HG03025 (cell line): Measurements from ENCODE around the gene CD276.
"Not testable (repeated sequence)": the region's sequence is repeated elsewhere in the genome, so short reads cannot be mapped to it uniquely, and the experiment has no call there.

Experiments used
- ATAC-seq: cut with Tn5 transposase; IDR thresholded peaks from one replicate; pipeline ENCODE4 v1.9.1; 2021; ENCODE audit warnings: mild to moderate bottlenecking, moderate library complexity; ENCODE audit not compliant: unreplicated experiment, low FRiP score

CD276 gene

DNA sequence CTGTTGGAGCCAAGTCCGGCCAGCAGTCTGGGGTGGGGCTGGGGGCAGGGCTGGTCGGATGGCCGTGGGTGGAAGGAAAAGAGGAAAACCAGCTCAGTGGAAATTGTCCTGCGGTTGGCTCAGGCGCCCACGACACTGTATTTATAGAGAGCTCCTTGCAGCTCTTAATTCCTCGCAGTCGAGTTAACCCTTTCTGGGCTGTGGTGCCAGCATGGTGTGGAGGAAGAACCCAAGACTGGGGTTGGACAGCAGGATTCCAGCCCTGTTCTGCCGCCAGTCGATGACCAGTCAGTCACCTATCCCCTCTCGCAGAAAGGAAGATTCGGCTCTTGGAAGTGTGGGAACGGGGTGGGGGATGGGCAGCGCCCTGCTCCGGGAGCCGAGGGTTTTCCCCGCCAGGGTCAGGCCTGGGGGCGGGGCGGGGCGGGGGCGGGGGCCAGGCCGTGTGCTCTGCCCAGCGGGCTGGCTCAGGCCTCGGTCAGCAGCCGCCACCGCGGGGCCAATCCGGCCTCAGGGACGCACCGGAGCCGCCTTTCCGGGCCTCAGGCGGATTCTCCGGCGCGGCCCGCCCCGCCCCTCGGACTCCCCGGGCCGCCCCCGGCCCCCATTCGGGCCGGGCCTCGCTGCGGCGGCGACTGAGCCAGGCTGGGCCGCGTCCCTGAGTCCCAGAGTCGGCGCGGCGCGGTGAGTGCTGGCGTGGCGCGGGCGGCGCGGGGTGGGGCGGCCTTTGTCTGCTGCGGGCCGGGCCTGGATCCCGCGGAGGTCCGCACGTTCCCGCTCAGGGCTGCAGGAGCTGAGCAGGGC lies at the start of gene CD276:
CD276 (plus strand) TSS at position 607 of the 804 bp plus-strand sequence. CDS start 15,257 bp downstream, outside the sequence.
- no peak for ATAC-seq

DNA sequence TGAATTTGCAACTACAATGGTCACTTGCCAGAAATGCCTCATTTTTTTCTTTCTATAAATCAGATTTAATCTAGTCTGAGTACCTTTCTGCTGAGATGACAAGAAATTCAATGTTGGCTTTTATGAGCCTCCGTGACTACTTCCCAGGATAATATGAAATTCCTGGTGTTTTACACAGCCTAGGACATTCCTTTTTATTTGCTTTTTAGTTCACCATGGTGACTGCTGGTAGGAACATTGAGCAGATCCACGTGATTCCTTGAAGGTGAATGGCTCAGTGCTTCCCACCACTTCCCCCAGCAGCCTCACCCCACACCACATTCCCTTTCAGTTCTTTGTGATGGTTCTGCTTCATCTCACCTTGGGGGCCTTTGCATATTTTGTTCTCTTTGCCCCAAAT lies 46.7 kb upstream of the CD276 start:
- no peak for ATAC-seq

DNA sequence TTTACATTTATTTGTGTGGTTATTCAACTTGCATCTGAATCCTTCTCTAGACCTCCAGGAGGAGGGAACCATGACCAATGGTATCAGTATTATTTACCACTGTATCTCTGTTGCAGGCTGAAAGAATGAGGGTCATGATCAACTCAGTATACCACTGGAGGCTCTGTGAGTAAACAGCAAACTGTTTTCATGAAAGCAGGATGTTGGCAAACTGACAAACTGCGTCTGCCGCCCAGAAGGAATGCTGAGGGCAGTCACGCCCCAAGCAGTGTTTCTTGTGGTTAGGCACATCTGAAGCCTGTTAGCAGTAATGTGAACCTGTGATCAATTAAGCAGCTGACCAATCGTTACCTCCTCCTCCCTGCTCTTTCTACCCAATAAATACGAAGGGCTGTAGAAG lies 44.7 kb upstream of the CD276 start:
- not testable (repeated sequence) for ATAC-seq

DNA sequence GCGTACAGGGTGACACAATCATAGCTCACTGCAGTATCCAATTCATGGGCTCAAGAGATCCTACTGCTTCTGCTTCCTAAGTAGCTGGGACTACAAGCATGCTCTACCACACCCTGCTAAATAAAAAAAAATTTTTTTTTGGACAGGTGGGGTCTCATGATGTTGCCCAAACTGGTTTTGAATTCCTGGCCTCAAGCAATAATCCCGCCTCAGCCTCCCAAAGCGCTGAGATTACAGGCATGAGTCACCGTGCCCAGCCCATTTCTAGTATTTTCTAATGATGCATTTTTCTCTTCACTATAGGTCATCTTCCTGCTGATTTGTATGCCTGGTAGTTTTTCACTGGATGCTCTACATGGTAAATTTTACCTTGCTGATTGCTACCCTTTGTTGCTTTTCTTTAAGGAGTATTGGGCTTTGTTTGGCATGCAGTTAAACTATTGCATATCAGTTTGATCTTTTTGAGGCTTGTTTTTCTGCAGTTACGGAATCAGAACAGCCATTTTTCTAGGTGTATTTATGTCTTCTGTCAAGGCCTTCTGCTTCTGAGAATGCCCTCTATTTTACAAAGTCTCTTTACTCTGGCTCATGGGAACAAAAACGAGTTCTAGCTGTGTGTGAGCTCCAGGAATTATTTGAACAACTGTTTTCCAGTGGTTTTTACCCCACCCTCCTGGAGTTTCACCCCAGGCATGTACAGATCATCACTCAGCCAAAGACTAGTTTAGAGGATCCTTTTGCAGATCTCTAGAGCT lies 36.7 kb upstream of the CD276 start:
- no peak for ATAC-seq

DNA sequence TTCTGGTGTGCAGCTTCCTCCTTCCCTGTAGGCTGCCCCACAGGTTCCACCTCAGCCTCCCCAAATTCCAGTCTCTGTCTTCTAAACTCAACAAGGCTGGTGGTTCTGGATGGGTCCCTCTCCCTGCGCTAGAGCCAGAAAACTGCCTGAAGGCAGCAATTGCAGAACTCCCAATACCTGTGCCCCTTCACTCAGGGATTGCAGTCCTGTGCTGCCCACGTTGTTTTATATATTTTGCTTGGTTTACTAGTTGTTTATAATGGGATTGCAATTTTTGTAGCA lies 36.2 kb upstream of the CD276 start:
- no peak for ATAC-seq

DNA sequence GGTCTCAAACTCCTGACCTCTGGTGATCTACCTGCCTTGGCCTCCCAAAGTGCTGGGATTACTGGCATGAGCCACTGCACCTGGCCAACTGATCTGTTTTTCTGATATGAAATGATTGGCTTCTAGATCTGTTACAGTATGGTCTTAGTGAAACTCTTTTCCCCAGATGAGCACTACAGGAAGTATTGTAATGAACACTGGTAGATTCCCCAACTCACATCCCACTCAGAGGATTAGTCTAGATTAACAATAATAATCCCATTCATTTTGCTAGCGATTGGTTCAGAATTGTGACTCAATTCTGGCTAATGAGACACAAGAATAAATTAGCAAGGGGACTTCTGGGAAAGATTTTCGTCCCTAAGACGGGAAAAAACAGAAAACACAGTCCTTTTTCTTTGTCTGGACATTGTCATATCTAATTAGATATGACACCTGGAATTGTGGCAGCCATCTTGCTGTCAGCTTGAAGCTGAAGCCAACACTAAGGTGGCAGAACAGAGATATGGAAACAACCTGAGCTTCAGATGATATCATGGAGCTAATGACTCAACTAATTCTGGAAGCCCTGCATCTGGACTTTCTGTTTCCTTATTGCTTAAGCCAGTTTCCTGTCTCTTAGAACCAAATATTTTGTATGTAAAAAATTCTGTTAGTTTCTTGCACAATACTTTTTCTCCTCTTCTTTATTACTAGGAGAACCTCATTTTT lies 33.6 kb upstream of the CD276 start:
- ATAC-seq, result no peak

DNA sequence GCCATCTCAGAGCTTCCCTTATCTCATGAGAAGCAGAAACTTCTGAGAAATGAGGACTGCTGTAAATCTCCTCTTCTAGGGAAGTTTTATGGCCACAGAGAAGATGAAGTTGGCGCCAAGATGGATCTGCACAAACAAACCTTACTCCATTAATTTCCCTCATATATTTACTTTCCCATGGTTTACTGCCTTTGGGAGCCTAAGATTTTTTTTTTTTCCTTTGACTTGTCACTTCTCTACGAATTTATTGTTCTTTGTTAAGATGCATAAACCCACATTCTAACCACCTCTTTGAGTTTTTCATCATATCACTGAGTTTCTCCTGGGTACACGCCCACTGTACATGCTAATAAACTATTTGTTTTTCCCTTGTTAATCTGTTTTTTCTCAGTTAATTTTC lies 29.5 kb upstream of the CD276 start:
- no peak for ATAC-seq

DNA sequence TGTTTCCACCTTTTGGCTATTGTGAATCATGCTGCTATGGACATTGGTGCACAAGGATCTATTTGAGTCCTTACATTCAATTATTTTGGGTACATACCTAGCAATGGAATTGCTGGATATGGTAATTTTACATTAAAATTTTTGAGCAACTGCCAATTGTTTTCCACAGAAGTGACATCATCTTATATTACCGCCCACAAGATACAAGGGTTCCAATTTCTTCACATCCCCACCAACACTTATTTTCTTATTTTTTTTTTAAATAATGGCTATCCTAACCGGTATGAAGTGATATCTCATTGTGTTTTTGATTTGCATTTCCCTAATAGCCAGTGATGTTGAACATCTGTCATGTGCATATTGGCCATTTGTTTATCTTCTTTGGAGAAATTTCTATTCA lies 28.5 kb upstream of the CD276 start:
- ATAC-seq, result no peak

DNA sequence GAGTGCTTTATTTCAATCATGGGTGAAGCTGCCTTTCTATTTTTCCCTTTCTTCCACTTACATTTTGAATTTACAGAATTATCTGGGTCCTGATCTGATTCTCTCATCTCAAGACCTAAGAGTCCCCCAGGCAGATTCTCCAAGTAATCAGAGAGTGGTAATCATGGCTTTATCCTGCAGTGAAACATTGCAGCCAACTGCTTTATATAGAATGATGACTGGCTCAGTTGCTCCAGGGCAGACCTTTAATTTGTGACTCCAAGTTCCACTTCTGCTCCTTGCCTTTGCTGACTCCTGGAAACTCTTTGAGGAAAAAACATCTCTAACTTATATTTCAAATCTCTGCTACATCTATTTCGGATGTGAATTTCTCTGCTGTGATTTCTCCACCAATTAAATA lies 25.5 kb upstream of the CD276 start:
- no peak for ATAC-seq

DNA sequence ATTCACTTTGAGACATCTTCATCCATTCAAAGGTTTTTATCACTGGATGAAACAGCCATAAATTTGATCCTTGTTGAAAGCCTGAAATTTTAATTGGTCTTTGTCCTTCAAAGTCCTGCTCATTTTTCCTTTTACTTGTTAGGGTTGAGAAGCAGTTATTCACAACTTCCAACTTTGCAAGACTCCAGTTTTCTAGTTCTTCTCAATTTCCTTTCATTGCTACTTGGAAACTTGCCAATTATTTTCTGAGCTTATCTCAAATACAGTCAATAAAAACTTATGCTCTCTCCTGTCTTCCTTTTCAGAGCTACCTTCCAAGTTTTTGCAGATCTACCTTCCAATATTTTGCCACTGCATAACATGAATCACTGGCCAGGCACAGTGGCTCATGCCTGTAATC lies 23.7 kb upstream of the CD276 start:
- no peak for ATAC-seq

DNA sequence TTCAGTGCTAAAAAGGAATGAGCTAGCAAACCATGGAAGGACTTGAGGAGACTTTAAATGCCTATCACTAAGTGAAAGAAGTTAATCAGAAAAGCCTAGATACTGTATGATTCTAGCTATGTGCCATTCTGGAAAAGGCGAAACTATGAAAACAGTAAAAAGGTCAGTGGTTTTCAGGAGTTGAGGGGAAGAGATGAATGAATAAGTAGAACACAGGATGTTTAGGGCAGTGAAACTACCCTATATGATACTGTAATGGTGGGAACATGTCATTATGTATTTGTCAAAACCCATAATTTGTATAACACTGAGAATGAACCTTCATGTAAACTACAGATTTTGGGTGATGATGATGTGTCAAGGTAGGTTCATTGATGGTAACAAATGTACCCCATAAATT lies 9.6 kb upstream of the CD276 start:
- ATAC-seq, result no peak

DNA sequence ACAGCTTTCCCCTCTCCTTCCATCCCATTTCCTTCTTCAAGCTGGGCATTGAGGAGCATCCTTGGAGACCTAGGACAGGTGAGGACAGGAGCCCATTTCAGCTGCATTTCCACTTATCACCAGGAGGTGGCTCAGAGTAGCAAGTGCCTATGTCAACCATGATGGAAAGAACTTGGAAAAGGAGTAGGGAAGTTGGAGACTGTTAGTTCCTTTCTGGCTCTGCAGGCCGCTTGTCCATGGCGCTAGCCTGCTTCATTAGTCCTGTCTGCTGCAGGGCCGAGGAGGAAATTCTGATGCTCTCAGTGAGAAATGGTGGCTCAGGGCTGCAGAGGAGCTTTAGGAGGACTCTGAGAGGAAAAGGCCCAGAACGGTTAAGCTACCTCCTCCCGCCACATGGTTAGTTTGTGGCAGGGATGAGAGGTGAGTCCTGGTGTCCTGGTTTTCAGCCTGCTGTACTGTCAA lies 7.0 kb upstream of the CD276 start:
- ATAC-seq, result no peak

DNA sequence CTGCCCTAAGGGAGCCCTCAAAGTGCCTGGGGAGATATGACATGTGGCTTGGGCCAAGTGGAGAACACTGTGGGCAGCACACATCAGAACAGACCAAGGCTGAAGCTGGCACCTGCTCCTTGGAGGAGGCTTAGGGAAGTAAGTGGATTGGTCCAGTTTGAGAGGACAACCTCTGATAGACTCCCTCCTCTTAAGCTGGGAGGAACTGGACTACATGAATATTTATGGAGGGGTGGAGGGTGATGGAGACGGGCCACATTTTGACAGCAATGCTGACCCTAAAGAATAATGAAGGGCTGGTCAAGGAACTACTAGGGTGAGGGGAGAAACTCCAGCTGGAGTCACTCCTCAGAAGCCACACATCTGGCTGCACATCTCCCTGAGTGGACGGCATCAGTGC lies 6.5 kb upstream of the CD276 start:
- no peak for ATAC-seq

DNA sequence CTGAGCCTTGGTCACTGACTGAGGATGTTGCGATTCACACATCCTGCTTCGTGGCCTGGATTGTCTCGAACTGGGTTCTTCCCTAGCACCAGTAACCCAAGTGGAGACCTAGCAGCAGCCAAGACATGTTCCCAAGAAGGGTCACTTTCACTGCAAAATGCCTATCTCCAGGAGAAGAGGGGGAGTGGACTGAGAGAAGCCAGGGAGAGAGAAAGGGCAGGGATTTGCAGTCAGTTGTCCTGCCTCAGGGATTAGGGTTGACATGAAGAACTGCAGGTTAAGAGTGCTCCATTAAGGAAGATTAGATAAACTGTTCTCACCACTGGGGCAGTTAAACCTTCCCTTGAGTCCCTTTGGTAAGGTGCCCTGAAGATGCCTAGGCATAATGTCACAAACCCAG lies 5.7 kb upstream of the CD276 start:
- ATAC-seq, result no peak

DNA sequence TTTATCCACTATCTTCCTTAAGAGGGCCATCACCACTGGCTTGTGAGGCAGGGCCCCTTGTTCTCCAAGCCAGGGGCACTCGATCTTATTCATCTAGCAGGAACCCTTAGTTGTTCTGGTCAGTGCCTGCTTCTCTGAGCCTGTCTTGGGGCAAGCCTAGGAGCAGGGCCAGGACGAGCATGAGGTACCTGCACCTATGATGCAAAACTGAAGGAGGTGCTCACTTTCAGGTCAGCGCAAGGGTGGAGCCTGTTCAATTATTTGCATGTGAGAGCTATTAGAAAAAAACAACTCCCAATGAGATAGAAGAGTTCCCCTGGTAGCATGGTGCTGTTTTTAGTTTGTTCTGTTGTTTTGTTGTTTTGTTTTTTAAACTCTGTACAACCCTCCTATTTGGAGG lies 5.0 kb upstream of the CD276 start:
- ATAC-seq, result no peak

DNA sequence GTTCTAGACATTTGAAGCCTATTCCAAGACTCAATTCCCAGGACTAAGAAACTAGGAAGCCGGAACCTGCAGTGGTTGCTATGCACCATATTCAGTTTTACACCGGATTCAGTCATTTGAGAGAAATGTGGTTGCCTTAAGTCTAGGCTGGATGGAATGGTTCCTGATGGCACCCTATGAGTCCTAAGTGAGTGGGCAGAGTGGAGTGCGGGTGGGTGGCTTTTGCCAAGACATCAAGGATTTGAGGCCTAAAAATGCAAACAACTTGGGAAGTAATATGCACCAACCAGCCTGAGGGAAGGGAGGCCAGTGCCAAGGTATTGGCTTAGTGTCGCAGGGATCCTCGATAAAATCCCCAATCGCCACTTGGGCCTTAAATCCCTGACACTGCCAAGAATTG lies 4.2 kb upstream of the CD276 start:
- ATAC-seq, result no peak

DNA sequence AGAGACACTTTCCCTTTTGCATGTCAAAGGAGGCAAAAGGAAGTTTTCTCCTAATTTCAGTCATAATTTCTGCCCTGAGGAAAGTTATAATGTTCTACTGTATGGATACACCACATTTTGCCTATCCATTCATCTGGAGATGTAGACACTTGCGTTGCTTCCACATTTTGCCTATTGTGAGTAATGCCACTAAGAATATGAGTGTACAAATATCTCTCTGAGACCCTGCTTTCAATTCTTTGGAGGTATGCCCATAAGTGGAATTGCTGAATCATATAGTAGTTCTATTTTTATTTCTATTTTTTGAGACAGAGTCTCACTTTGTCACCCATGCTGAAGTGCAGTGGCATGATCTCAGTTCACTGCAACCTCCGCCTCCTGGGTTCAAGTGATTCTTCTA lies 3.6 kb upstream of the CD276 start:
- ATAC-seq, result no peak

DNA sequence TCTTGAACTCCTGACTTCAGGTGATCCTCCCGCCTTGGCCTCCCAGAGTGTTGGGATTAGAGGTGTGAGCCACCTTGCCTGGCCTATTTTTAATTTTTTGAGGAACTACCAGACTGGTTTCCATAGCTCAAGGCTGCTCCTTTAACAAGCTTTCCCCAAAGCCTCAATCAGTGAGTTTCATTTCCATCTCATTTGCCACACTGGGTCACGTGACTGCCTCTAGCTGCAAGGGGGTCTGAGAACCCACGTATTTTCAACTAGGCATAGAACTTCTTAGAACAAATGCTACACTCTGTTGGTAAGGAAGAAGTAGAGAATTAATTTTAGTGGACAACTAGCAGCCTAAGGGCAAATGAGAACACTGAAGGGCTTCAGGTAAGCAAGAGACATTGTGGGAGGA lies 3.1 kb upstream of the CD276 start:
- no peak for ATAC-seq

DNA sequence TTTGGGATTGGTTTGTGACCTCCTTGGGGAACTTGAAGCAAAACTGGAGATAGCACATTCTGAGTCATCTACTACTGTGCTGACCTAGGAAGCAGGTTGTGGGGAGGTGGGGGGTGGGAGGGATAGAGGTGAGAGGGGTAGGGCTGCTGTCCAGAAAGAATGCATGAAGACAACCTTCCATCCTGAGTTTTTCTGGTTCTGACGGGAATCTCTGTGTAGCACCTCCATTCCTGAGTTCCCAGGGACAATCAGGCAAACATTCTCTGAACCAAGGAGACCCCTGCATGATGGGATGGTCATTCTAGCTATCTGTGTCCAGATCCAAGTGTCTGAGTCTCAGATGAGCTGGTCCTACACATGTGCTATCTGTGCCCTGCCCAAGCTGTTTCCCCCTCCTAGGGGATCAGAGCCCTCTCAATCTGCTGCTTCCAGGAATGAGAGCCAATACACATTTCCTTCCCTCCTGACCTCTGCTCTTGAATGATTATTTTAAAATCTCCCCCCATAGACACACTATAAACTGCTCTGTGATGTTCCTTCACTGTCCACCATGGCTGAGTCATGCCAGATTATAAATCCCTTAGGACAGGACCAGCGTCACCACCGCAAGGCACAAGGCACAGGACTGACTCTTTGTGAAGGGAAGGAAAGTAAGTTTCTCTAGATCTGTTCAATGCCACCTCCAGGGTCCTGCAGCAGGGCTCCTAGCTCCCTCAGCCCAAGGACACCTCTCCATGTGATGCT lies 2.2 kb upstream of the CD276 start:
- no peak for ATAC-seq

DNA sequence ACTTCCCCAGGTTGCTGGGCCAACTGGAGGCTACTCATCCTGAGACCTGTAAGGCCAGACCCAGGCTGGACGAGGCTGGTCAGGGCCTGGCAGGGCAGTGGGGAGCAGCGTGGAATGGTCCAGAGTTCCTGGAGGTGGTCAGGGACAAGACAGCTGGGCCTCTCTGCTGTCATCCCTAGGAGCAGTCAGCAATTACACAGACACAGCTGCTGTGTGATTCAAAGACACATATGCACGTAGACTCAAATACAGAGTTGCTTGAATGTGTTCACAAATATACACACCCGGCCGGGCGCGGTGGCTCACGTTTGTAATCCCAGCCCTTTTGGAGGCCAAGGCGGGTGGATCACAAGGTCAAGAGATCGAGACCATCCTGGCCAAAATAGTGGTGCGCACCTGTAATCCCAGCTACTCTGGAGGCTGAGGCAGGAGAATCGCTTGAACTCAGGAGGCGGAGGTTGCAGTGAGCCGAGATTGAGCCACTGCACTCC lies 1.5 kb upstream of the CD276 start:
- ATAC-seq, result no peak
